Mesothelial cell of epicardium (in vitro differentiated cells): ENCODE measurements around the gene LRIT1. TPM values are rescaled to one million over a fixed set of nuclear protein-coding genes. Genes with fewer than 3 reads are reported as not detected.

Source experiments
- DNase-seq, 2 experiments: peaks; one replicate each; pipeline ENCODE4 v3.0.0; 2021; ENCODE audit warnings: low spot score in 2 of 2; ENCODE audit not compliant: unreplicated experiment in 2 of 2
- H3K27ac Mint-ChIP-seq: 2 replicates; pipeline ENCODE4 v1.8.0; 2021; ENCODE audit warnings: mixed read lengths
- H3K27me3 Mint-ChIP-seq: 2 replicates; pipeline ENCODE4 v1.8.0; 2021; ENCODE audit warnings: low read depth, mixed read lengths
- H3K36me3 Mint-ChIP-seq: 2 replicates; pipeline ENCODE4 v1.8.0; 2021; ENCODE audit warnings: mixed read lengths
- H3K4me1 Mint-ChIP-seq: 2 replicates; pipeline ENCODE4 v1.8.0; 2021; ENCODE audit warnings: mixed read lengths
- H3K4me3 Mint-ChIP-seq: 2 replicates; pipeline ENCODE4 v1.8.0; 2021; ENCODE audit warnings: mild to moderate bottlenecking, moderate library complexity, mixed read lengths
- H3K9me3 Mint-ChIP-seq: 2 replicates; pipeline ENCODE4 v1.8.0; 2021; ENCODE audit warnings: mixed read lengths
- CTCF ChIP-seq: fragments of 200-600 bp; sonication (generic); IDR thresholded peaks from one replicate; pipeline ENCODE4 v1.5.0; 2021; ENCODE audit warnings: antibody characterized with exemption; ENCODE audit not compliant: unreplicated experiment
- total RNA-seq: library from RNA; stranded (reverse); gene quantifications from 3 replicates; pipeline ENCODE4 v1.2.1, GENCODE V29; 2021

LRIT1 gene
- total RNA-seq, 1 donor from 2014 or later = not detected

GRCh38 chr10:84244651-84245270 is 3.4 kb upstream of the LRIT1 start, which contains the start of gene RGR:
Gene RGR (plus strand): TSS chr10:84245053. CDS start chr10:84245091, 38 bp downstream.
- no peak within 1 kb of the TSS for H3K4me3 Mint-ChIP-seq
- H3K27me3 Mint-ChIP-seq = peaks cover 37% of the 10 kb centered on the region
- TF ChIP-seq CTCF = no peak
- no peaks in the 10 kb centered on the region for H3K36me3 Mint-ChIP-seq
- DNase-seq = no peak
- H3K4me1 Mint-ChIP-seq = no peaks in the 10 kb centered on the region
- no peak within 1 kb of the TSS for H3K27ac Mint-ChIP-seq
- H3K9me3 Mint-ChIP-seq = no peaks in the 10 kb centered on the region

GRCh38 chr10:84243759-84244158 is 2.4 kb upstream of the LRIT1 start:
- no peak for DNase-seq
- Mint-ChIP-seq H3K4me3 (no peak overlapping the region), H3K36me3 (no peaks in the 10 kb centered on the region), H3K27ac (no peak overlapping the region), H3K9me3 (no peaks in the 10 kb centered on the region), H3K4me1 (no peaks in the 10 kb centered on the region), H3K27me3 (peaks cover 45% of the 10 kb centered on the region)
- TF ChIP-seq CTCF = no peak

GRCh38 chr10:84238909-84239308 is 2.4 kb downstream of the LRIT1 start:
- no peak for DNase-seq
- Mint-ChIP-seq H3K27me3 (peaks cover 56% of the 10 kb centered on the region), H3K4me3 (no peak overlapping the region), H3K27ac (no peak overlapping the region), H3K4me1 (no peaks in the 10 kb centered on the region), H3K36me3 (no peaks in the 10 kb centered on the region), H3K9me3 (no peaks in the 10 kb centered on the region)
- no peak for TF ChIP-seq CTCF

- Mint-ChIP-seq H3K4me3 (no peak overlapping the region), H3K27ac (no peak overlapping the region), H3K36me3 (no peaks in the 10 kb centered on the region), H3K27me3 (peaks cover 57% of the 10 kb centered on the region), H3K9me3 (no peaks in the 10 kb centered on the region), H3K4me1 (no peaks in the 10 kb centered on the region)
- peak; percentile 10 for TF ChIP-seq CTCF
- no peak for DNase-seq
These were observed 3.9 kb downstream of the LRIT1 start for GRCh38 chr10:84237199-84238051.

- no peaks in the 10 kb centered on the region for H3K9me3 Mint-ChIP-seq
- no peak for DNase-seq
- peaks cover 59% of the 10 kb centered on the region for H3K27me3 Mint-ChIP-seq
- no peaks in the 10 kb centered on the region for H3K4me1 Mint-ChIP-seq
- H3K36me3 Mint-ChIP-seq = no peaks in the 10 kb centered on the region
- no peak overlapping the region for H3K4me3 Mint-ChIP-seq
- no peak overlapping the region for H3K27ac Mint-ChIP-seq
- no peak for TF ChIP-seq CTCF
These were observed 4.5 kb downstream of the LRIT1 start for GRCh38 chr10:84236807-84237198.
